Measurements from ENCODE around the gene PIGU. TPM values are rescaled to one million over a fixed set of nuclear protein-coding genes. Genes with fewer than 3 reads are reported as not detected.
A peak's percentile ranks its signal among the peaks of the same experiment; 100 is the strongest.

The PIGU gene
- total and polyA plus RNA-seq, 9 of the 15 experiments (the other 6 are each of a cell fraction or from before 2014, with no cell fraction given) = 6.5 to 100 (median 28.1) TPM

DNA sequence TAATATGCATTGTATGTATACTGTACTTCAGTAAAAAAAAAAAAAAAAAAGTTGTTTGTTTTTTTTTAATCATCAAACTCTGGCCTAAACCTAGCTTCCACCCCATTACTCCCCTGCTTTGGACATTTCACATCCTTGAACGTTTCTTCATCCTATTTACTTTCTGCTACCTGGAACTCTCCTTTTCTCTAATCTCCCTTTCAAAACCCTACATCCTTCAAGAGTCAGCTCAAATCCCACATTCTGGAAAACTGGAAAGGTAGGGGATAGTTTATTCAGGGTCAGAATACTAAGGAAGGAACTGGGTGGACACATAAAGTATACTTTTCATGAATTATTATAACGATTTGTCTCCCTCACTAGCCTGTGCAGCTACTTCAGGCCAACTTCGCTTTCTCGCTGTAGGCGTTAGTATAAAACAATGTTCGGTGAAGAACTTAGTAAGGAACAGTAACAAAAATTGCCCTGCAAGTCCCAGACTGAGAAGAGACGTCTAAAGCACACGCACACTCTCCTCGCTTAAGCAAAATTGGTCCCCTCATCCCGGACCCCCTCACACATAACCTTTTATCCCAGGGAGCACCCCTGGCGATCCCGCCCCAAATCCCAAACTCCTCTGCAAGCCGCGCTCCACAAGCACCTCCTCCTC is 775 bp downstream of the PIGU start:
- no peak for TF ChIP-seq ZNF121 (CRISPR knock-in tag; conservative IDR thresholded peaks at IDR 0.05)
- no peak for TF ChIP-seq FUS (optimal IDR thresholded peaks at IDR 0.05; ENCODE audit: low read depth, low read length)
- TF ChIP-seq ZNF444 (CRISPR knock-in tag; IDR thresholded peaks at IDR 0.05) = no peak
- TF ChIP-seq, protein P1, sequence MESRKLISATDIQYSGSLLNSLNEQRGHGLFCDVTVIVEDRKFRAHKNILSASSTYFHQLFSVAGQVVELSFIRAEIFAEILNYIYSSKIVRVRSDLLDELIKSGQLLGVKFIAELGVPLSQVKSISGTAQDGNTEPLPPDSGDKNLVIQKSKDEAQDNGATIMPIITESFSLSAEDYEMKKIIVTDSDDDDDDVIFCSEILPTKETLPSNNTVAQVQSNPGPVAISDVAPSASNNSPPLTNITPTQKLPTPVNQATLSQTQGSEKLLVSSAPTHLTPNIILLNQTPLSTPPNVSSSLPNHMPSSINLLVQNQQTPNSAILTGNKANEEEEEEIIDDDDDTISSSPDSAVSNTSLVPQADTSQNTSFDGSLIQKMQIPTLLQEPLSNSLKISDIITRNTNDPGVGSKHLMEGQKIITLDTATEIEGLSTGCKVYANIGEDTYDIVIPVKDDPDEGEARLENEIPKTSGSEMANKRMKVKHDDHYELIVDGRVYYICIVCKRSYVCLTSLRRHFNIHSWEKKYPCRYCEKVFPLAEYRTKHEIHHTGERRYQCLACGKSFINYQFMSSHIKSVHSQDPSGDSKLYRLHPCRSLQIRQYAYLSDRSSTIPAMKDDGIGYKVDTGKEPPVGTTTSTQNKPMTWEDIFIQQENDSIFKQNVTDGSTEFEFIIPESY (CRISPR knock-in tag; IDR thresholded peaks at IDR 0.05) = 0 out of 2 replicates have a peak, but pooled peaks have one; percentile 0
- TF ChIP-seq, protein P2, sequence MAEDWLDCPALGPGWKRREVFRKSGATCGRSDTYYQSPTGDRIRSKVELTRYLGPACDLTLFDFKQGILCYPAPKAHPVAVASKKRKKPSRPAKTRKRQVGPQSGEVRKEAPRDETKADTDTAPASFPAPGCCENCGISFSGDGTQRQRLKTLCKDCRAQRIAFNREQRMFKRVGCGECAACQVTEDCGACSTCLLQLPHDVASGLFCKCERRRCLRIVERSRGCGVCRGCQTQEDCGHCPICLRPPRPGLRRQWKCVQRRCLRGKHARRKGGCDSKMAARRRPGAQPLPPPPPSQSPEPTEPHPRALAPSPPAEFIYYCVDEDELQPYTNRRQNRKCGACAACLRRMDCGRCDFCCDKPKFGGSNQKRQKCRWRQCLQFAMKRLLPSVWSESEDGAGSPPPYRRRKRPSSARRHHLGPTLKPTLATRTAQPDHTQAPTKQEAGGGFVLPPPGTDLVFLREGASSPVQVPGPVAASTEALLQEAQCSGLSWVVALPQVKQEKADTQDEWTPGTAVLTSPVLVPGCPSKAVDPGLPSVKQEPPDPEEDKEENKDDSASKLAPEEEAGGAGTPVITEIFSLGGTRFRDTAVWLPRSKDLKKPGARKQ (CRISPR knock-in tag; IDR thresholded peaks at IDR 0.05) = no peak
- TF ChIP-seq RNF219 (CRISPR knock-in tag; IDR thresholded peaks at IDR 0.05) = no peak
- TF ChIP-seq TAF7 (tag; IDR thresholded peaks at IDR 0.05) = no peak
- Histone ChIP-seq H3K4me1 (replicated peaks in 1 of 2; ENCODE audit: control insufficient read depth in 2 of 2, insufficient read depth in 2 of 2, low read length in 2 of 2) (peaks cover 12 to 15% of the 10 kb centered on the region in 2 experiments; a peak in 4 of 5 replicates), H3K36me3 (ENCODE audit: control insufficient read depth, insufficient read depth, low read length) (no peaks in the 10 kb centered on the region), H3K79me2 (ENCODE audit: control insufficient read depth, insufficient read depth, low read length) (peaks cover 31% of the 10 kb centered on the region), H3K9me3 (replicated peaks; ENCODE audit: control insufficient read depth, insufficient read depth, low read depth, low read length) (no peaks in the 10 kb centered on the region), H3K4me2 (ENCODE audit: insufficient read depth, low read length) (peak overlapping the region; percentile 86), H3K9ac (ENCODE audit: insufficient read depth in 1 of 2, low read depth in 2 of 2, low read length in 2 of 2) (peak overlapping the region; percentile 67 to 94), H3K27me3 (ENCODE audit: control insufficient read depth in 2 of 2, insufficient read depth in 2 of 2, low read length in 2 of 2) (no peaks in the 10 kb centered on the region), H4K20me1 (replicated peaks; ENCODE audit: control insufficient read depth, insufficient read depth, low read length) (no peaks in the 10 kb centered on the region), H3K27ac (ENCODE audit: extremely low read depth, low read depth, low read length) (peak overlapping the region; percentile 89), H3K9me1 (ENCODE audit: control insufficient read depth, insufficient read depth, low read length) (no peaks in the 10 kb centered on the region), H2AFZ (ENCODE audit: low read depth, low read length) (peak overlapping the region; percentile 87), H3K4me3 (peak overlapping the region; percentile 94)
- intact Hi-C loops (cut with micrococcal nuclease) = no loop called here
- ATAC-seq (no peak; the same call in 2 of the 3 replicates), FAIRE-seq (no peak), DNase-seq (ENCODE audit: extremely low read depth in 1 of 4, low spot score in 3 of 4) (no peak)
- CTCF ChIA-PET (ENCODE audit: low intra/inter-chr PET ratio) = no interaction called here
- TSS peak; percentile 77 for BruUV-seq (replicated peaks)
- 1% methylated on average over 14 of the region's 14 CpGs for WGBS (ENCODE audit: insufficient coverage, low coverage, missing lambda C conversion rate)
- in situ Hi-C loops (cut with MboI) = no loop called here
- POLR2A ChIA-PET = interaction anchor here (0.7 to 2.9 kb wide), 3 partner anchors 9 to 110 kb away, joined by 3 to 16 read pairs (median 5); no protein-coding TSS in a partner anchor

All from K562 (cell line).